ENCODE data around the gene PTGFRN.

DNA sequence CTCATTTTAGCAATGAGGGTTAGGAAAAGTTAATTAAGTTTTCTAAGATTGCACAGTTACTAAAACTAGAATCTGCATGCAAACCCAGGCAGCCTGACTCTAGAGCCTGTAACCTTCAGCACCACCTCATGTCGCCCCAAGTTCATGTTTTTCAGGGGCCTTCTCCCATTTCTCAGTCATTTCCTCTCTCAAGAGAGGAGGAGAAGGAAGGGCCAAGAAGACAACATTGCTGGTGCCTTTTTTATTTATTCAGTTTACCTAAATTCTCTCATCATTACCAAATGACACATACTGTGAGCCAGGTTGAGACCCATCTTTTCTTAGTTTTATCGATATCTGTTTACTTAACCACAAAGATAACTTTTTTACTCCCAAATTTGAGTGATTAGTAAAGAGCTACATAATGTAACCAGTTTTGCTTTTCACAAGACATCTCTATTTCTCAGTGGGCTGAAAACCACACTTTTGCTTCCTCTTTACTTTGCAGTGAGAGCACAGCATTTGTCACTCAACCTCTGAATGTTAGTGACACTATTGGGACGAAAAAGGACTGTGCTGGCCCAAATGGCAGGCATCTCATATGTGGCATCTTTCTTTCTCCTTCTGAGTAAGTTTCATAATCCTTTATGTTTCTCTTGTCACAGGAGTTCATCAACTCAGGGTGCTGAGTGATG, 91.7 kb downstream of the PTGFRN start, which contains the start of gene CD101:
- TF ChIP-seq, protein P1, sequence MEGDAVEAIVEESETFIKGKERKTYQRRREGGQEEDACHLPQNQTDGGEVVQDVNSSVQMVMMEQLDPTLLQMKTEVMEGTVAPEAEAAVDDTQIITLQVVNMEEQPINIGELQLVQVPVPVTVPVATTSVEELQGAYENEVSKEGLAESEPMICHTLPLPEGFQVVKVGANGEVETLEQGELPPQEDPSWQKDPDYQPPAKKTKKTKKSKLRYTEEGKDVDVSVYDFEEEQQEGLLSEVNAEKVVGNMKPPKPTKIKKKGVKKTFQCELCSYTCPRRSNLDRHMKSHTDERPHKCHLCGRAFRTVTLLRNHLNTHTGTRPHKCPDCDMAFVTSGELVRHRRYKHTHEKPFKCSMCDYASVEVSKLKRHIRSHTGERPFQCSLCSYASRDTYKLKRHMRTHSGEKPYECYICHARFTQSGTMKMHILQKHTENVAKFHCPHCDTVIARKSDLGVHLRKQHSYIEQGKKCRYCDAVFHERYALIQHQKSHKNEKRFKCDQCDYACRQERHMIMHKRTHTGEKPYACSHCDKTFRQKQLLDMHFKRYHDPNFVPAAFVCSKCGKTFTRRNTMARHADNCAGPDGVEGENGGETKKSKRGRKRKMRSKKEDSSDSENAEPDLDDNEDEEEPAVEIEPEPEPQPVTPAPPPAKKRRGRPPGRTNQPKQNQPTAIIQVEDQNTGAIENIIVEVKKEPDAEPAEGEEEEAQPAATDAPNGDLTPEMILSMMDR (IDR thresholded peaks at IDR 0.05; ENCODE audit: low read length) = no peak
- TF ChIP-seq EZH2phosphoT487 (IDR thresholded peaks at IDR 0.05; ENCODE audit: low read length) (no peak), EZH2 (optimal IDR thresholded peaks at IDR 0.05; ENCODE audit: low read depth, low read length) (no peak)
